Kidney capillary endothelial cell (primary cell): ENCODE results near the gene ATP8B1.
"Not testable (repeated sequence)": the region's sequence is repeated elsewhere in the genome, so short reads cannot be mapped to it uniquely, and the experiment has no call there.

Source experiments
- DNase-seq: peaks from one replicate; pipeline ENCODE4 v3.0.0-alpha.2; 2018; ENCODE audit warnings: low spot score

Gene ATP8B1

DNA sequence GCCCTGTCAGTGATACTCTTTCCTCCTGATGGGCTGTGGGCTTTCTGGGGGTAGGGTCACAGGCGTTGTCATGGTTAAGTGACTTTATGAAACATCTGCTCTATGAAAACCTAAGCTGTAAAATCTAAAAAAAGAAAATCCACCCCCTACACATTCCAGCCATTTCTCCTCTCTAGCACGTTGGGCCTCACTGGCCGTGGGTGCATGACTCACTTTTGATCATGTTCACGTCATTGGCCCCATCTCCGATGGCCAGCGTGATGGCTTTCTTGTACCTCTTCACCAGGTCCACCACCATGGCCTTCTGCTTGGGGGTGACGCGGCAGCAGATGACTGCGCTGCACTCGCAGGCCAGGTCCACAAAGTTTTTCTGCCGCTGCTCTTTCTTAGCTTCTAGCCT is 142.2 kb downstream of the ATP8B1 start:
- no peak for DNase-seq

DNA sequence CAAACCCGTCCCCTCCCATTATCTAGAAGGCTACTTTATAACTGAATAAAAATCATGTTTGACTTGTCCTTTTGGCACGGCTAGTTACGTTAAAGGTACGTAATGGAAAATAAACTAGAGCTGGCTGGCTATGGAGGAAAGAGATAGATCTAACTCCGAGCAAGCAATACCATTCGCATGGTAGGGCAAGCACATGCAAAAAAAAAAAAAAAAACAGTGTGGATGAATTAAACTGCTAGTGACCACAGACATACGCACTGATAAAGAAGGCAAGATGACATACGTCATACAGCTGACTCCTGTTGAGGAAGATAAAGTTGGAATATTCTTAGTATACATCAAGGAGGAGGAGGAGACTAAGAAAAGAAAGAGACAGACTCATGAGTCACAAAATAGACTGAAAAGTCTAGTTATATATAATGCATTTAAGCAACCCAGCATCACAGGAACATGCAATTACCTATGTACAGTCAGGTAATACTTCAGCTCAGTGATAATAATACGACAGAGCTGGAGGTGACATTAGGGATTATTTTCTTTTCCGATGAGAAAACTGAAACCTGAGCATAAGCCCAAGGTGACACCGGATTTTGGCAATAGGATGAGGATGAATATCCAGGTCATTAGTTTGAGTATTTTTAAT is 143.5 kb downstream of the ATP8B1 start:
- no peak for DNase-seq

DNA sequence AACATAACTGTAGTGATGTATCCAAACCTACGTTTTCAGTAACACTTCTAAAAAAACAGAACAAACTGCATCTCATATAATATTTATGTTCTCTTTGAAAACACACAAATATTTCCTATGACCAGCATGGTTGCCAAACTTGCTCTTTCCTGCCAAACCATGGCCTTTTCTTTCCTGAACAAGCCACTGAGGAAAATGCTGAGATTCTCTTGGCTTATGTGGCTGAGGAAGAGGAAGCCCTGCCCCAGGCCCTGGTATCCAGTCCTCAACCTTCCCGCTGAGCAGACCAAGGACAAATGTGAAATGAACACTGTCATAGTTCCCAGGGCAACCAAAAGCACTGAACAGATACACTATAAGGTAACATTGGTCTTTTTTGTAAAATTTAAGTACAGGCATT is 145.6 kb downstream of the ATP8B1 start:
- no peak for DNase-seq

DNA sequence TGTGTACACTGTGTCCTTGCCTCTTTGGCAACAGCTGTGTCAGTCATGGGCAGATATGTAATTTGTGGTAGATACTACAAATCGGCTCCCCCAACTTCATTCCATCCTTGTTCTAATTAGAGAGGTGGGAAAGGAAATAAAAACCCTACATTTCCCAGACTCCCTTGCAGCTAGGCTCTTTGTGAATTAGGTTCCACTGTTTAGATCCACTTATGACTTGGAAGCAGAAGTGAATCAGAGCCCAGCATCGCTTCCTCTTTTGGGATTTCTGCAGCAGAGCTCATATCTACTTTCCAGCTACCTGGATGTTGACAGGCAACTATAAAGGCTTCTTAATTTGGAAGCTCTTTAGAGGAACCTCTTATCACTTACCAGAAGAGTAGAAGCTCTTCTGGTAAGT is 147.4 kb downstream of the ATP8B1 start:
- no peak for DNase-seq

DNA sequence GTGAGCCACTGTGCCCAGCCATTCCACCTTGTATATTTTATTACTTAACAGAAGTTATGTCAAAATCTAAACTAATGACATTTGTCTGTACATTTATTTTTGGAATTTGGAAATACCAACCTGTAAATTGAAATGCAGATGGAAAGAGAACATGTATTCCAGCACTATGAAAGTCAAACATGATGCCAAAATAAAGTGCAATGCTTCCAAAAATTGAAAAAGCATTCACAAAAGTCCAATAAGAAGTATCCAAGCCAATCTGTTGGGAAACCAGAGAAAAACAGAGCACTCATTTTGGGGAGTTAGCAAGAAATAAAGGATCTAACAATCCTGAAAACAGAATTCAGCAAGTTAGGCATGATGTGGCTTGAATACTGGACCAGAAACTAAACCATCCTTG is 151.2 kb downstream of the ATP8B1 start:
- no peak for DNase-seq

DNA sequence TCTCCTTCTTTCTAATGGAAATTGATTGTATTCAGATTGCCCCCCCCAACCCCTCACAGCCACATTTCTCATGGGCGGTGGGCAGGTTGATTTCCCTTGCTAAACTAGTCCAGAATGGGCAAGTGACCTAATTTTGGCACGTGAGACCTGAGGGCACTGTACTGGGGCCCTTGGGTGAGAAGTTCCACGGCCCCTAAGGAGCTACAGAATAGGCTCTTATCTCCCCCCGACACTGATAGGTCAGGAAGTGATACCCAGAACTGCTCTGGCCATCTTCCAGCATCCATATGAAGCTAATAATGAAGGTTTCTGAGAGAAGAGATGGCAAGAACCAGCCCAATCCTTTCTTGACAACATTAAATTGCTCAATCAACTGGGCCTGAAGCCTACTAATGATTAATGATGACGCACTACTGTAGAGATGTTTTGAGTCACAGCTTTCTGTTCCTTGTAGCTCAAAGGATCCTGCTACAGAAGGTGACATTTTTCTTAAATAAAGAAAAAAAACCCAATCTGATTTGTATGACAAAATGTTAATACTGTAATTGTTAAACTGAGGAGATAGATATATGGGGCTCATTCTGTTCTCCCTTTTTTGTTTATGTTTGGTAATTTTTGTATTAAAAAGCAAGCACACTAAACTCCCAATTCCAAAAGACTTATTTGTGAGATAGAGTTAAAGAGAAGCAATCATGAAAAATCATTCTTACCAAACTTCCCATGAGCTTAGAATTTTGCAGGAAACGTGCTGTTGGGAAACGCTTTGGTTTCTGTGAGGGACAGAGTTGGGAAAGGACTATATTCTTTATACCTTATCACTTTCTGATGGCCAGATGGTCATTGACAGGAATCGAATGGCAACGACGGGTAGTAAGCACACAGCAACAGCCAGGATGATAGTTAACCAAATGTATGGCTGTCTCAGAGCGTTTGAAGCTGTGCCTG is 153.3 kb downstream of the ATP8B1 start:
- no peak for DNase-seq

DNA sequence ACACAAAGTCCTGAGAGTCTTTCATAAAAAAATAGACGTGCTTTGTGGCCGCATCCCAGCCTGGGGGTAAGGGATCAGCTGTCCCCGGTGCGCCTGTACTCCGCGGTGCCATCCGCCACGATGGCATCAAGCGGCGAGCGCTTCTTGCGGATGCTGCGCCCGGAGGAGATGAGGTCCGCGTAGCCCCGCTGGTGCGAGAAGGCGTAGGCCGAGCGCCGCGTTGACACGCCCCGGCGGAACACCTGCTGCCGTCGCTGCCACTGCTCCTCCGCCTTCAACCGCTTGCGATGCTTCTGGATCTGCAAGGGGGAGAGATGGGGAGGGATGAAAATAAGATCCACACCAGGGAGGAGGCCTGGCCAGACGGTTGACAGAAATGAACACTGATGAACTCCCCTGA is 154.7 kb downstream of the ATP8B1 start:
- no peak for DNase-seq

DNA sequence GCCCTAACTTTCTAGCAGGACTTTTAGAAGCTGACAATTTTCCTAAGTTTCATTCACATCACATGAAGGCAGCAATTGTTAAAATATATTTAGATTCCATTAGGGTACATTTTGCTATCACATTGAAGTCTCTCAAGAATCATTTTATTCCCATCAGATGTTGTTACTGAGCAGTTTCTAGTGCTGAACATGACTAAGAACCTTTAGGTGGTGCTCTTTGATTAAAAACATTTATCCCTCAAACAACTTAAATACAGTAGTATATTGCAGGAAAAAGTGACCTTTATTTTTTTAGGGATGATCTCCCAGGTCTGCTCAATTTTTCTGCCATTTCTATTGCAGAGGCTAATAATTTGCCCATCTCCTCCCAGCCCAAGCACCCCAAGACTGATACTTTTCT is 158.6 kb downstream of the ATP8B1 start:
- DNase-seq, result no peak

DNA sequence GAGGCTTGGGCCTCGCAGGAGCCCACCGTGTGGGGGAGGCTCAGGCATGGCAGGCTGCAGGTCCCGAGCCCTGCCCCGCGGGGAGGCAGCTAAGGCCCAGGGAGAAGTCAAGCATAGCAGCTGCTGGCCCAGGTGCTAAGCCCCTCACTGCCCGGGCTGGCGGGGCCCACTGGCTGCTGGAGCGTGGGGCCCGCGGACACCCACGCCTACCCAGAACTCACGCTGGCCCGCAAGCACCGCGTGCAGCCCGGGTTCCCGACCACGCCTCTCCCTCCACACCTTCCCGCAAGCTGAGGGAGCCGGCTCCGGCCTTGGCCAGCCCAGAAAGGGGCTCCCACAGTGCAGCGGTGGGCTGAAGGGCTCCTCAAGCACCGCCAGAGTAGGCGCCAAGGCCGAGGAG is 159.4 kb downstream of the ATP8B1 start:
- DNase-seq, result not testable (repeated sequence)

DNA sequence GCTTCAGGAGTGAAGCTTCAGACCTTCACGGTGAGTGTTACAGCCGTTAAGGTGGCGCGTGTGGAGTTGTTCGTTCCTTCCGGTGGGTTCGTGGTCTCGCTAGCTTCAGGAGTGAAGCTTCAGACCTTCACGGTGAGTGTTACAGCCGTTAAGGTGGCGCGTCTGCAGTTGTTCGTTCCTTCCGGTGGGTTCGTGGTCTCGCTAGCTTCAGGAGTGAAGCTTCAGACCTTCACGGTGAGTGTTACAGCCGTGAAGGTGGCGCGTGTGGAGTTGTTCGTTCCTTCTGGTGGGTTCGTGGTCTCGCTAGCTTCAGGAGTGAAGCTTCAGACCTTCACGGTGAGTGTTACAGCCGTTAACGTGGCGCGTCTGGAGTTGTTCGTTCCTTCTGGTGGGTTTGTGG is 160.7 kb downstream of the ATP8B1 start:
- not testable (repeated sequence) for DNase-seq

DNA sequence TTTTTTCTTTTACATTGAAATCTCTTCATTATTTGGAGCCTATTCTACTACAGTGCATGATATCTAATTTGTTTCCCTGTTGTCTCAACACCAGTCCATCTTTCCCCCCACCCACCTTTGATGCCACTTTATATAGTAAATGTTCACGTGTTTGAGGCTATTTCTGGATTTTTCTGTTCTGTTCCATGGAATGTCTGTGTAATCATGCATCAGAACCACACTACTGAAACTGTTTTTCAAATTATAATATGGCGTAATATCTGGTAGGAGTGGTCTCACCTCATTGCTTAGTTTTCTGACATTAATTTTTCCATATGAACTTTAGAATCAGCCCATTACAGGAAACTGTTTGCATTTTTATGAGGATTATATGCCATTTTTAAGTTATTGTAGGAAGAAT is 162.4 kb downstream of the ATP8B1 start:
- DNase-seq, result no peak

DNA sequence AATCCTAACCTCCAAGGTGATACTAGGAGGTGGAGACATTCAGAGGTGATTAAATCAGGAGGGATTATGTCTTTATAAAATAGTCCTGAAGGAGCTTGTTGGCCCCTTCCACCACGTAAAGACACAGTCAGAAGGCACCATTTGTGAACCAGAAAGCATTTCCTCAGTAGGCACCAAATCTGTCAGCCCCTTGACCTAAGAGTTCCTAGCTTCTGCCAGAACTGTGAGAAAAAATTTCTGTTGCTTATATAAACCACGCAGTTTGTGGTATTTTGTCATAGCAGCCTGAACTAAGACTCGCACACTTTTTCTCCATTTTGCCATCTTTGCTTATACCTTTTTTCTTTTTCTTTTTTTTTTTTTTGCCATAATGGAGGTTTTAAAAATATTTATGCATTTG is 162.9 kb downstream of the ATP8B1 start:
- no peak for DNase-seq

DNA sequence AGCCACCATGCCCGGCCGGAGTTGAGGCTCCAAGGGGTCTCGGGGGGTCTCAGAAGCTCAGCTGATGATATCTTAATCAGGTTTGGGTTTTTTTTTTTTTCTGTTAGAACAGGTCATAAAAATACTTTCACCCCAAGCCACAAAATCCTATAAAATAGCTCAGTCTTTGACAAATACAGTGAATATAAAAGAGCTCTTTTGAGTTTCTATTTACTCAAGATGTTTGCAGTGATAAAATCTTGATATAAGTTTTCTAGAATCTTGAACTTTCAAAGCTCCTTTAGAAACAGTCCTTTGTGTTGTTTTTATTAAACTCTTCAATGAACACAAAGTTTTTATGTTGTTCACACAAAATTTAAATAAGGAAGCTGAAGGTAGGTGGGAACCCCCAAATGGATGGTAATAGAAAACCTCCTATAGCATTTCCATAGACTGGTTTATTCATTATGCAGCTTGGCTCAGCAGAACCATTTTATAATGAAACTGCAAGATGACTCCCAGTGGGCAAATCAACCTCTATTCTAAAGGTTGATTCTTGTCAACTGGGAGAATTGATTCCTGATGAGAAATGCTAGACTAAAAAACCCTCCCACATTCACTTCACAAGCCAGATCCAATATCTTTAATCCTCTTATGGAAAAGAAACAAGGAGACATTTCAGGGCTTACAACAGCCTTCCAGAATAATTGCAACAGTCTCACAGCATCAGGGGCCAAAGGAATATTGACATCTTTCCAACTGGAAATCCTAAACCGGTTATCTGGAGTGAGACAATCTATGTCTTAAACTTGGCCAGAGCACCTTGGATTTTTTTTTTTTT is 167.9 kb downstream of the ATP8B1 start:
- no peak for DNase-seq

DNA sequence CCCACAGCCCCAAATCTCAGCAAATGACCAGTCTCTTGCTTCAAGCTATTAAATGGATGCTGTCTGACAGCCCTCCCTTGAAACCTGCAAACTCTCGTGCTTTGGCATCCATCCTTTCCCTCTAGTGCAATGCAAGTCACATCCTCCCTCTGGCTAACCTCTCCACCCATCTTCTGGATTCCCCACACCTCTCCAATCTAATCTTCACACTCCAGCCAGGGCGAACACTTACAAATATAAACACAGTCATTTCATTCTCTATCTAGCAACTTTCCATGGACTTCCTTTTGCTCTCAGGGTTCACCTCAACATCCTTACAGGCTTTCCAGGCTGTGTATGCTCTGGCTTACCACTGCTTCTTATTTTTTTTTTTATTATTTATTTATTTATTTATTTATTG is 171.4 kb downstream of the ATP8B1 start:
- DNase-seq, result no peak

DNA sequence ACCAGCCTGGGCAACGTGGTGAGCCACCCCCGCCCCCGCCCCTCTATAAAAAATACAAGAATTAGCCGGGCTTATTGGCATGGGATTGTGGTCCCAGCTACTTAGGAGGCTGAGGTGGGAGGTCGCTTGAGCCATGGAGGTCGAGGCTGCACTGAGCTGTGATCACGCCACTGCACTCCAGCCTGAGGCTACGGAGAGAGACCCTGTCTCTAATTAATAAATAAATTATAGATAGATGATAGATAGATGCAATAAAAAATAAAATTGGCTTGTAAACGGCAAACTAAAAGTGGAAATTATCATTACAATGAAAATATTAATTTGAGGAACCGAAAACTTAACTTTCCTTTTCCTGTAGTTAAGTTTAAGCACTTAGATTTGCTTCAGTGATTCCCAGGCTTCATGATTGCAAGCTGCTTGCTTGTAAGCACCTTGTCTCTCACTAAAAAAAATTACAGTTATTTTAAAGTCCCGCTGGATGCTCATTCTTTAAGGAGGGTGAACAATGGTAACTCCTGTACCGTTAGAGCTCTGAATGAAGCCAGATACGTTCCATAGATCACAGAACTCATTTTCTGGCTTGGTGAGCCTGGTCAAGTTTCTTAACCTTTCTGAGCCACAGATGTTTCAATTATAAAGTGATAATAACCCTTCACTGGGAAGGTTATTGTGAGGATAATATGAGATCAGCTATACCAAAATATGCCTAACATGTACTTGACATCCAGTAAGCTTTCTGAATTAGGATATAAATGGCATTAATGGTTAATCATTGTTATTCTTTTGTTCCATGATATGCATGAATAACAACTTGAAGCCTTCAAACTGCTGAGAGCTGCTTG is 172.1 kb downstream of the ATP8B1 start:
- DNase-seq, result no peak

DNA sequence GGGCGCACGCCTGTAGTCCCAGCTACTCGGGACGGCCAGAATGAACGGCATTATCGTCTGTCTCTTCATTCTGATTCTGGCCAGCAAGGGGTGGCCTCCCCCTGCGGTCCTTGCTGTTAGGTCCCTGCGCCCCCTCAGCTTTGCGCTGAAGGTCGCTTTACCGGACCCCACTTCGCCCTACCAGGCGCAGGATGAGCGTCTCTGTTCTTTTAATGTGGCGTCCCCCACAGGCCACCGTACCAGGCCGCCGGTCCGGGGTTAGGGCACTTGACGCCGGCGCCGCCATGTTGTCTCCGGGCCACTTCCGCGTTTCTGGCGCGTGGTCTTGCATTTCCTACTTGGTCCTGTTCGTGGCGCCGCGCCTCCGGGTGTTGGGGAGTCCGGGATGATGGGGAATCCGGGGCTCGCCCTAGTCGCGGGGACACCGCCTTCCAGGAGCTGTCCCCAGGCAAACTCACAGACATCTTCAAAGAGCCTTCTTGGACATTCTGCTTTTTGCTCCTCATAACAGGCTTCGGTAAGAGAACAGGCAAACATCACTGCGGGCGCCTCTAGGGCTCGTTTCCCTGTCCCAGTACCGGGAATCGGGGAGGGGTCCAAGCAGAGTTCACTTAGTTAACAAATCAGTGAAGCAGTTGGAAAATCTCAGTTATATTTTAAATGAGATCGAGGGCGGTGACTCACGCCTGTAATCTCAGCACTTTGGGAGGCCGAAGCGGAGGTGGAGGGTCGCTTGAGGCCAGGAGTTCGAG is 172.9 kb downstream of the ATP8B1 start:
- peak; percentile 92 for DNase-seq

DNA sequence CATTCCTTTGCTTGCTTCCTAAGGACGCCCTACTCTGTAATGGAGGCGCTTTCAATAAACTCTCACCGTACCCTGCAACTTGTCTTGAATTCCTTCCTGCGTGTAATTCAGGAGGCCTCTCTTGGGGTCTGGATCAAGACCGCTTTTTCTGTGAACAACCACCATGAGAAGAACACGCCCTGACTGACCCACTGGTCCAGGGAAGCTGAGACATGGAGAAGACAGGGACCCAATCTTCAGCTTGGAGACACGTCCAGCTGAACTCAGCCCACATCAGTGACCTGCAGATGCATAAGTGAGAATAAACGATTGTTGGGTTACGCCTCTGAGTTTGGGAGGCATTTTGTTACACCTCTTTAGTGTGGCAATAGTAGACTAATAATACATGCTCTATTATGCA is 173.7 kb downstream of the ATP8B1 start:
- no peak for DNase-seq

DNA sequence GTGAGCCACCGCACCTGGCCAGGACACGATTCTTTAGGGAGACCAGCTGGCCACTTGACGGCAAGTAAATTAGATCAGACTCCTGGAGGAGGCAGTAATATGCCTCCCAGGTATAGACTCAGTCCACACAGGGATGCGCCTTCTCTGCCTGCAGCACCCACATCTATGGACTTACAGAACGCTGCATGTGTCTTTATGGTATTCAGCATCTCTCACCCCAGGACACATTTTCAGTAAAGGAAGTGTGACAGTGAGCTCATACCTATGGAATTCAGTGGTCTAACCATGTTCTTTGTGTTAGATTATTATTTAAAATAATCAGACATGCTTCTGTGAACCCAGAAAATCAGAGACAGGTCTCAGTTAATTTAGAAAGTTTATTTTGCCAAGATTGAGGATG is 175.6 kb downstream of the ATP8B1 start:
- DNase-seq, result peak; percentile 68

DNA sequence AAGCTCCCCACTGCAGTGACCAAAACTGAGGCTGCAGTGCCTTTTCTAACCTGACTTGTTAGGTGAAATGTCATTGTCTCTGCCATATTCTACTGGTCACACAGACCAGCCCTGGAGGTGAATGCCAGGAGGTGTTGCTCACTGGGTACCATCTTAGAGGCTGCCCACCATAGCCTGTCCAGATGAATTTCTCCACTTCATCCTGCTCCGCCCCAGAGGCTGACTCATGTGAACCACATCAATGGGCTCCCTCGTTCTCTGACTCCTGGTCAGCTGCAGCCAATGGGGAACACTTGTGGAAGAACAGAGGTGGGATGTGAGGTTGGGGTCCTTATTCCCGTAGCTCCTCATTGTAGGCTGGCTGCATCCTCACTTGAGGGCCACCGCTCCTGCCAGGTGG is 178.1 kb downstream of the ATP8B1 start:
- DNase-seq, result no peak

DNA sequence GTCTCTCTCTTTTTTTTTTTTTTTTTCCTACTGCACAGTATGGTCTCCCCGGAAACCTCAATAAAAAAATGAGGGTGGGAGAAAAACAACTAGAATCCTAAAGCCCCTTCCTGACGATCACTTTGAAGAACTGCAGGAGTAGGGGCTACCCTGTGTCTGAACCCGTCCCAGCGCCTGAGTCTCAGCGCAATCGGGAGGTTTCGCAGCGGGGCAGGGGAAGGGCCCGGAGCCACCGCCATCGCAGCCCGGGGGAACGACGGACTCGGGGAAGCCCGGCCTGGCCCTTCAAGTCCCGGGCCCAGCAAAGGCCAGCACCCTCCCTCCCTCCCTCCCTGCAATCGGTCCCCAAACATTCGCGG is 181.9 kb downstream of the ATP8B1 start:
- no peak for DNase-seq

DNA sequence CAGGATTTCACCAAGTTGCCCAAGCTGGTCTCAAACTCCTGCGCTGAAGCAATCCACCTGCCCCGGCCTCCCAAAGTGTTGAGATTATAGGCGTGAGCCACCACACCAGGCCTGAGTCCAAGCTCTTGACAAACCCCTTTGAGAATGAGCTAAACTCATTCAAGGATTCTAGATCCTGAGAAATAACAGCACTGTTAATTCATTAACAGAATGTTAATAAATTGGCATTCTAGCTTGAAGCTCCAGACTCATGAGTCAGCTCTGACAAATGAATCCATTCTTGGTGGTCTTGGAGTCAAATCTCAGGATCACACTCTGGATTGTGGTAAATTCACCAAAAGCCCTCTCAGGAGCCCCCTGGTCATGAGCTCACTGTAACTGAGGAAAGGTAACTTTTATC is 183.2 kb downstream of the ATP8B1 start:
- DNase-seq, result no peak
